GM19328 (cell line): Measurements from ENCODE around the gene EN2.

Experiments used
- ATAC-seq: cut with Tn5 transposase; IDR thresholded peaks from one replicate; pipeline ENCODE4 v1.9.1; 2021; ENCODE audit warnings: mild to moderate bottlenecking, moderate library complexity; ENCODE audit not compliant: unreplicated experiment

The EN2 gene

DNA sequence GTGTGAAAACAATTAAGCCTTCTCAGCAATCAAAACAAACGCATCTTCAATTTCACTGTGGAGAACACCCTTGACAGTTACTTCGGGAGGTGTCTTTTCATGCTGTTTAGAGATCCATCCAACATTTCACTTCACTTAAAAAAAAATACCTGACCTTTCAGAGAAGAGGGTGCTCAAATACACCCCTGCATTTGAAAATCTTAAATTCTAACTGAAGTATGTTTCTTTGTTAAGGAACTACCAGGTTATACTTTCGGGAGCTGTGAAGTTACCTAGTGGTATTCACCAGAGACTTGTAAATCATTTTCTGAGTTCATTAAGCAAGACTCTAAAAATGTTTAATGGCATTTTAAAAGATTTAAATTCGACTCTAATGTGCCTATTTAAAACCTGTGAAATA lies 49.6 kb downstream of the EN2 start:
- no peak for ATAC-seq

DNA sequence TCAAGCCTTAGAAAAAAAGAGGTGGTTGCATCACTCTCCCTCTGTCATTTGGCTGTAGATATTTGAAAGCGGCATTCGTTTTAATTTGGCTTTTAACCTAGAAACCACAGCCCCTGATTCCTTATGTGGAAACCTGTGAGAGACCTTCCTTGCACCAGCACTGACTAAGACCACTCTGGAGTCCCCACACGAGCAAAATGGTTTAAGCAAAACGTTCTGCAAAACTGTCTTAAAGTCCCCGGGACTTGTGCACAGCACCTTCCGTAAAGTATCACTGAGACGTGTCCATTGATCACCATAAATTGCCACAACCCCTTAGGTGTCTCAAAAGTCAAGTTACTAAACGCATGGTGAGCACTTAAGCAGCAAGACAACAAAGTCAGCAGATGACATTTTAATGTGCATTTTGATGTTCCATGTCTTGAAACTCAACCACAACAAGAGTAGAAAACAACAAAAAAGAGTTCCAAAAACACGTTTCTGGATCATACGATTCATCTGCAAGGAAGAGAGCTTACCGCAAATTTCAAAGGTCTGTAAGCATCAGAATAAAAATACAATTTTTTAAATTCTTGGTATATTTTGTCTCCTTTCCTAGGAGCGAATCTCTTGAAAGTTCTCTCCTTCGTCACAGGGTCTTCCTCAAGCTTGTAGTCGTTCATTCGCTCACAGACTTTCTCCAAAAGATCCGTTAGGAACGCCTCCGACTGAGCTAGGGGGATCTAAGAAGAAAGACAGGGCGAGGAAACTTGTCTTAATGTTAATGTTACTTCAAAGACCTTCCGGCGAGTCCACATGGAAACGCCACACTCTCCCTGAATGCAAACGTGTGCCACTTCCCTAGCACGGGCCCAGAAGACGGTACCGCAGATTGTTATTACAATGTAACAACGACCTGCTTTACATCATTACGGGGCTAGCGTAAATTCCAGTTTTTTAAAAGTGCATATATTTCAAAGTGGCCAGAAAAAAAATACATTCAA lies 50.7 kb downstream of the EN2 start:
- ATAC-seq: no peak

DNA sequence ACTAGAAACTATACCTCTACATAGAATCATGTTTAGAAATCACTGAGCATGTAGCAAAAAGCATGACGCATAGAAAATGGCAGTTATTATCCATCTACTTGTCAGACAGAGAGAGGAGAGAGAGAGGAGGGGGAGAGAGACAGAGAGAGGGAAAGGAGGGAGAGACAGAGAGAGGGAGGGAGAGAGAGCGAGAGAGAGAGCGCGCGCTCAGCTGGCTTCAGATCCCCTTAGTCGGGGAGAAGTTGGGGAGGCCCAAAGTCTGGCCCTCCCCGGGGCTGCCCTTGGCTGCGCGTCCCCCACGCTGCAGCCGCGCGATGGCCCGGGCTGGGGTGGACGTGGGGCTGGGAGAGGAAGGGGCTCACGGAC lies 51.4 kb downstream of the EN2 start:
- ATAC-seq: no peak

DNA sequence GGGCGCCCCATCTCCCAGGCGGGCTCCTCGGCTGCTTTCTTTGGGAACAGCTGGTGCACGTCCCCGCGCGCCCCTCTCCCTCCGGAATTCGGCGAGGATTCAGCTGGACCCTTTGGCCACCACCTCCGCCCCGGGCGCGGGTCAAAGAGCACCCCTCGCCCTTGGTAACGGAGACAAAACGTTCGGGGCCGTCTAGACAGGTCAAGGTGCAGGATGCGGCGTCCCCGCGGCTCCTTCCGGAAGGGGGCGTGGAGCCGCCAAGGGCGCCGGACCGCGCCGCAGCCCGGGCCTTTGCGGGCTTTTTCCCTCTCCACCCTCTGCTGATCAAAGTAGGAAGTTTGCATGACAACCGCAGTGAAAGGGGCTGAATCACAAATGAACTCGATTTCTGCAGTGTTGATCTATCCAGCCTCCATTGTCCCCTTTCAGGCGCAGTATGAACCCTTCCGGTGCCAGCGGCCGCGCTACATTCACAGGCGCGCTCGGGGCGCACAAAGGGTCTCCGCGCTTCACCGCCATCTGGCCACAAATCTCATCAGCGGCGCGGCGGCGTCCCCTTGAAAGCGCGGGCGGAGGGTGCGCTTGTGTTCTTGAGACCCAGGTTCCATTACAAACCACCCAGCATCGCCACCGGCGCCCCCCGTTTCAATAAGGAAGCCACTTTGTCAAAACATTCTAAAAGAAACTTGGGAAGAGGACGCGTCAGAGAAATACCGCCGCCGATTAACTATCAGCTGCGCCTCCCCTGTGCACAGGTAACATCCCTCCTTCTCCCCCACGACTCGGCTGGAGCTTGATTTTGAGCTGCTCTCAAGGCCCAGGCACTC lies 52.0 kb downstream of the EN2 start:
- ATAC-seq: no peak

DNA sequence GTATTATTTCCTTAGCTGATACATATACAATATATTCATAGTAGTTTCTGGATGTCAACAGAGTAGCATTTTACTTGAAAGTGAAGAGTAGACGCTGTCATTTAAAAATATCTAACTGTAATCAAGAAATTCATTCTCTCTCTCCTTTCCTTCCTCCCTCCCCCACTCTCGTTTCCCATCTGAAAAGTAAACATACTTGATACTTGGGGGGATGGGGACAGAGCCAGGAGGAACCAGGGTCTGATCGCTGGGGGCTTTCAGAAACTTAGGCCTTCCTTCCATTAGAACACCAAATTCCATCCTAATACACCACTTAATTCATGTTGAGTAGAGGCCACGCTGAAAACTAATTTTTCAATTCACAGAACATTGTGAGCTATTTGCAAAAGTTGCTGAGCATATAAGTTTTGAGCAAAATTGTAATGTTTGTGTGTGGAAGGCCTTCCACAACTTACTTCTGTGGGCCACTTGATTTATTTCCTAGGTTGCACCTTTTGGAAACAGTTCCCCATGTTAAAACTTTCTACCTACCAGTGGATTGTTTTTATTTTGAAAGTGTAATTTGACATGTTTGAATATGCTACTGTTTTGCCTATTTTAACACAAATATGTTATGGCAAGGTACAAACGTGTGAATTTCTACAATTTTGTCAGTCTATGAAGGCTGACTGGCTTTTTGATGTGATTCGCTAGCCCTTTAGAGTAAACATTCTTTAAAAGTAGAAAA lies 53.2 kb downstream of the EN2 start:
- ATAC-seq: no peak

GRCh38 chr7:155511702-155511996 lies 53.7 kb downstream of the EN2 start:
- ATAC-seq: no peak

DNA sequence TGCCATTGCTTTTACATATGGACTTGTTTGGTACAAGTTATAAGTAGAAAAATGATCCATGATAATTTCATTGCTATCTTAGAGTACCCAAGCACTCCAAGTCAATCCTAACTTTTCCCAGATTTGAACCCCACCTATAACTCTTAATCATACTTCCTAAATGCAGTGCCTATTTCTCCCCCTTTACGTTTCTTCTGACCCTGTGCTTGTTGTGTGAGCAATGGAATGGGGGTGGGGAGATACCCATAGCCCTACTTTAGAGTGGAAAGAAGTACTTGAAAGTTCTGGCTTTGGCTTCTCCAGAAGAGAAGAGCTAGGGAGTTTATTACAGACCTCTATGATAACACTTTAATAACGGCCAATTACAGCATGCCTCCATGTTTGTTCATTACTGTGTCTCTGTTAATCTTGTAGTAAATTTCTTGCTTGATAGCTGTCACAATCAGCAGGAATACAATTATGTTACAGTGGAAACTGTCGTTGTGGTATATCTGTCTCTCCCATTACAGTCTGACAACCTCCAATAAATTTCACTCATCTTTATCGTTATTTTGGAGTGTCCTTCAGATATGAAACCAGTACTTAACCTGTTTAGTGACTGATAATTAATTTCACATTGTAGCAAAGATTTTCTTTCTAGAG lies 54.4 kb downstream of the EN2 start:
- ATAC-seq: no peak

GRCh38 chr7:155513543-155514285 lies 55.8 kb downstream of the EN2 start:
- ATAC-seq: no peak

DNA sequence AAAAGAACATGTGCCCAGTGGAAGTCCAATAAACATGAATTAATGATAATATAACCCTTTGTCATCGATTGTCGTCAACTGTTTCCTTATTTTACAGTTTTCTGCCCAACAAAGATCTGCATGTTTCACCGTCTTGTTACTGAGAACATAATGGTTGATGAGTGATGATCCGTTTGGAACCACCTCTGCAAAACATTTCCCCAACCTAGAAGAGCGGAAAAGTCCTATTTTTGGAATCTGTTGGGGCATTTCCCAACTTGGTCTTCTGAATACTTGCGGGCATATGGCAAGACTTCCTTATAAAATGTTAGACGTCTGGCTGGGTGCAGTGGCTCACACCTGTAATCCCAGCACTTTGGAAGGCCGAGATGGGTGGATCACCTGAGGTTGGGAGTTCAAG lies 56.4 kb downstream of the EN2 start:
- ATAC-seq: no peak
